GM12891 (cell line): ENCODE data around the gene HSPB6.

Experiments used
- POLR2A ChIP-seq: IDR thresholded peaks from 2 replicates; pipeline ENCODE4 v1.6.1; 2011; ENCODE audit warnings: low read depth, low read length, control low read depth
- TAF1 ChIP-seq: IDR thresholded peaks from 2 replicates; pipeline ENCODE4 v1.6.1; 2011; ENCODE audit warnings: low read depth, low read length, control low read depth

DNA sequence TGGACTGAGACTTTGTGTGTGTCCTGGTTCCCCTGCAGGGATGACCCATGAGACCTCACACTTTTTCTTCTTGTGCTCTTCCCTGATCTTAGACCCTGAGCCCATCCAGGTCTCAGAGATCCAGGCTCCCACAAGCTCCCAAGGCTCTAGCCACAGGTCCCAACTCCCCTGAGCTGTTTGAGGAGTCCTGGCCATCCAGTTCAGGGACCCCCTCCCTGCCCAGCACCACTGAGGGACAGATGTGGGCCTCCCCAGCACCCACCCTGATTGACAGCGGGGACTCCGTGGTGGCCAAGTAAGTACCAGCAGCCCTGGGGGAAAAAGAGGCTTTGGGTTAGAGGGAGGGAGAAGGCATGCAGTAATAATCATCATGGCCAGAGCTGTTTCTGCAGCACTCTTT is 2.9 kb upstream of the HSPB6 start:
- TF ChIP-seq POLR2A (no peak), TAF1 (no peak)
